Choroid plexus epithelial cell (primary cell): ENCODE measurements around the gene JMJD8.

Experiments
- DNase-seq: peaks from one replicate; pipeline ENCODE4 v3.0.0-alpha.2; 2010; ENCODE audit warnings: low read depth
- H3K4me3 ChIP-seq: 2 replicates; pipeline ENCODE4 v1.5.1; 2011; ENCODE audit warnings: low read depth, mild to moderate bottlenecking, control low read depth, low read length, moderate library complexity
- CTCF ChIP-seq: conservative IDR thresholded peaks from 2 replicates; pipeline ENCODE4 v1.5.1; 2011; ENCODE audit warnings: low read depth, mild to moderate bottlenecking, control low read depth, inconsistent platforms, low read length, moderate library complexity

JMJD8 gene

GRCh38 chr16:644556-644955 lies 39.6 kb downstream of the JMJD8 start:
- no peak for TF ChIP-seq CTCF
- no peak overlapping the region for H3K4me3 ChIP-seq
- no peak for DNase-seq

- no peak overlapping the region for H3K4me3 ChIP-seq
- no peak for DNase-seq
- no peak for TF ChIP-seq CTCF
These were observed 41.1 kb downstream of the JMJD8 start for GRCh38 chr16:643050-643368.

- no peak for TF ChIP-seq CTCF
- DNase-seq, result no peak
- H3K4me3 ChIP-seq, result peak overlapping the region; percentile 59
These were observed 41.7 kb downstream of the JMJD8 start for GRCh38 chr16:642189-643049.

- no peak for TF ChIP-seq CTCF
- peak within 1 kb of the TSS; percentile 59 for H3K4me3 ChIP-seq
- peak; percentile 47 for DNase-seq
These were observed 42.6 kb downstream of the JMJD8 start, which contains the start of gene MCRIP2 for GRCh38 chr16:641326-642188. Gene MCRIP2, plus strand, starts transcription at chr16:641828. Its CDS starts 164 bp downstream, at chr16:641992.

GRCh38 chr16:640614-641013 lies 43.5 kb downstream of the JMJD8 start:
- H3K4me3 ChIP-seq, result no peak overlapping the region
- DNase-seq, result no peak
- no peak for TF ChIP-seq CTCF

- no peak overlapping the region for H3K4me3 ChIP-seq
- DNase-seq, result no peak
- TF ChIP-seq CTCF, result no peak
These were observed 45.3 kb downstream of the JMJD8 start for GRCh38 chr16:638836-639235.
